PFSK-1 (cell line): Measurements from ENCODE around the gene SLC43A2.

Experiments used
- FOXP2 ChIP-seq: optimal IDR thresholded peaks from 2 replicates; pipeline ENCODE3; 2011; ENCODE audit warnings: borderline replicate concordance, control low read depth, inconsistent platforms; ENCODE audit not compliant: insufficient read depth; ENCODE audit errors: extremely low read length, extremely low read depth
- POLR2AphosphoS5 ChIP-seq: IDR thresholded peaks from 2 replicates; pipeline ENCODE4 v1.6.1; 2012; ENCODE audit warnings: low read depth, mild to moderate bottlenecking, control low read depth, low read length, moderate library complexity
- REST ChIP-seq, 2 experiments: IDR thresholded peaks; 2 replicates each; pipeline versions ENCODE4 v1.6.1 to v1.8.0; 2011 to 2012; ENCODE audit warnings: low read depth in 2 of 2, low read length in 2 of 2, control low read depth in 1 of 2, inconsistent platforms in 1 of 2, mild to moderate bottlenecking in 1 of 2, moderate library complexity in 1 of 2; ENCODE audit not compliant: insufficient read depth in 1 of 2
- SIN3A ChIP-seq: IDR thresholded peaks from 2 replicates; pipeline ENCODE4 v1.6.1; 2012; ENCODE audit warnings: mild to moderate bottlenecking, low read length, moderate library complexity, borderline replicate concordance; ENCODE audit not compliant: insufficient read depth
- TAF1 ChIP-seq: IDR thresholded peaks from 2 replicates; pipeline ENCODE4 v1.6.1; 2012; ENCODE audit warnings: low read length, control low read depth, borderline replicate concordance; ENCODE audit not compliant: insufficient read depth

SLC43A2 gene

GRCh38 chr17:1592751-1593629, 35.6 kb downstream of the SLC43A2 start:
- no peak for TF ChIP-seq SIN3A
- TF ChIP-seq POLR2AphosphoS5: no peak
- TF ChIP-seq TAF1: no peak
- TF ChIP-seq REST (IDR thresholded peaks at IDR 0.05; ENCODE audit: insufficient read depth in 1 of 2, low read depth in 2 of 2, low read length in 2 of 2): no peak

- TF ChIP-seq SIN3A (no peak), TAF1 (no peak), FOXP2 (no peak), POLR2AphosphoS5 (no peak), REST (IDR thresholded peaks at IDR 0.05; ENCODE audit: insufficient read depth in 1 of 2, low read depth in 2 of 2, low read length in 2 of 2) (no peak)
Measured at GRCh38 chr17:1591474-1592090, 37.1 kb downstream of the SLC43A2 start.

- TF ChIP-seq POLR2AphosphoS5 (no peak), TAF1 (no peak), FOXP2 (no peak), REST (IDR thresholded peaks at IDR 0.05; ENCODE audit: insufficient read depth in 1 of 2, low read depth in 2 of 2, low read length in 2 of 2) (no peak), SIN3A (no peak)
Measured at GRCh38 chr17:1590747-1591473, 37.7 kb downstream of the SLC43A2 start.

GRCh38 chr17:1590029-1590746, 38.4 kb downstream of the SLC43A2 start:
- no peak for TF ChIP-seq FOXP2
- no peak for TF ChIP-seq SIN3A
- no peak for TF ChIP-seq TAF1
- no peak for TF ChIP-seq POLR2AphosphoS5
- no peak for TF ChIP-seq REST (IDR thresholded peaks at IDR 0.05; ENCODE audit: insufficient read depth in 1 of 2, low read depth in 2 of 2, low read length in 2 of 2)
